ENCODE results near the gene RNF213.

GRCh38 chr17:80380555-80381002 lies 119.9 kb downstream of the RNF213 start:
- TF ChIP-seq CTCF (IDR thresholded peaks at IDR 0.05) (no peak), POLR2A (IDR thresholded peaks at IDR 0.05) (no peak)

Measured in adrenal gland (tissue), 5 donors.